Left lung (tissue), 10 donors: ENCODE data around the gene RAB6D. TPM values are rescaled to one million over a fixed set of nuclear protein-coding genes. Genes with fewer than 3 reads are reported as not detected.
A peak's percentile ranks its signal among the peaks of the same experiment; 100 is the strongest.
"Not testable (repeated sequence)": the region's sequence is repeated elsewhere in the genome, so short reads cannot be mapped to it uniquely, and the experiment has no call there.

Experiments
- ATAC-seq: fragments of 200-7000 bp; cut with Tn5 transposase; one replicate; pipeline ENCODE4 v1.9.1; 2020; ENCODE audit warnings: moderate library complexity
- DNase-seq, 4 donors: peaks; one replicate each; pipeline ENCODE4 v3.0.0-alpha.2; 2013 to 2020
- H3K27ac ChIP-seq, 2 donors: fragments of 200-600 bp; sonication (generic) in 1 of 2; one replicate each; pipeline versions ENCODE4 v1.5.0 to v1.8.0; 2020 to 2021
- H3K27me3 ChIP-seq, 2 donors: fragments of 200-600 bp; sonication (generic) in 1 of 2; one replicate each; pipeline versions ENCODE4 v1.5.0 to v1.8.0; 2020 to 2021
- H3K36me3 ChIP-seq, 2 donors: fragments of 200-600 bp; sonication (generic) in 1 of 2; one replicate each; pipeline versions ENCODE4 v1.5.0 to v1.8.0; 2020 to 2021
- H3K4me1 ChIP-seq, 2 donors: fragments of 200-600 bp; one replicate each; pipeline ENCODE4 v1.8.0; 2021
- H3K4me3 ChIP-seq, 2 donors: fragments of 200-600 bp; sonication (generic) in 1 of 2; one replicate each; pipeline versions ENCODE4 v1.5.0 to v1.8.0; 2020 to 2021; ENCODE audit warnings: mild to moderate bottlenecking in 1 of 2
- H3K9me3 ChIP-seq, 2 donors: fragments of 200-600 bp; sonication (generic) in 1 of 2; one replicate each; pipeline versions ENCODE4 v1.5.0 to v1.8.0; 2020 to 2021
- intact Hi-C, 2 donors: fragments of 100-400 bp; cut with DNase I; formaldehyde crosslinking; loops; one replicate each; pipeline versions ENCODE4 v1.11.2 to v1.14.2; 2022
- polyA plus RNA-seq, 6 donors: library from polyadenylated mRNA; unstranded; fragments of 120-200 nt; gene quantifications; one replicate each; pipeline ENCODE4 v1.2.1, GENCODE V29; 2013; ENCODE audit not compliant: insufficient read length in 6 of 6
- total RNA-seq, 2 donors: library from RNA; stranded (reverse); fragmentation: NEBNext Ultra II Directional; extraction: Animal tissue kit (Norgen Biotek cat#: 25700); gene quantifications; one replicate each; pipeline ENCODE4 v1.2.1, GENCODE V29; 2021
- TF ChIP-seq, protein P1 (sequence below), 2 donors: fragments of 200-600 bp; sonication (generic) in 1 of 2; IDR thresholded peaks; one replicate each; pipeline versions ENCODE4 v1.5.0 to v1.8.0; 2021; ENCODE audit warnings: antibody characterized with exemption in 2 of 2
- donor health status: DM: no; HTN: yes; CAD: no.
- donor health status: DM: no; HTN: no; CAD: no.

Gene RAB6D
- total and polyA plus RNA-seq, 8 donors: 1.5 to 2.5 (median 2.1) TPM; not detected in 2

DNA sequence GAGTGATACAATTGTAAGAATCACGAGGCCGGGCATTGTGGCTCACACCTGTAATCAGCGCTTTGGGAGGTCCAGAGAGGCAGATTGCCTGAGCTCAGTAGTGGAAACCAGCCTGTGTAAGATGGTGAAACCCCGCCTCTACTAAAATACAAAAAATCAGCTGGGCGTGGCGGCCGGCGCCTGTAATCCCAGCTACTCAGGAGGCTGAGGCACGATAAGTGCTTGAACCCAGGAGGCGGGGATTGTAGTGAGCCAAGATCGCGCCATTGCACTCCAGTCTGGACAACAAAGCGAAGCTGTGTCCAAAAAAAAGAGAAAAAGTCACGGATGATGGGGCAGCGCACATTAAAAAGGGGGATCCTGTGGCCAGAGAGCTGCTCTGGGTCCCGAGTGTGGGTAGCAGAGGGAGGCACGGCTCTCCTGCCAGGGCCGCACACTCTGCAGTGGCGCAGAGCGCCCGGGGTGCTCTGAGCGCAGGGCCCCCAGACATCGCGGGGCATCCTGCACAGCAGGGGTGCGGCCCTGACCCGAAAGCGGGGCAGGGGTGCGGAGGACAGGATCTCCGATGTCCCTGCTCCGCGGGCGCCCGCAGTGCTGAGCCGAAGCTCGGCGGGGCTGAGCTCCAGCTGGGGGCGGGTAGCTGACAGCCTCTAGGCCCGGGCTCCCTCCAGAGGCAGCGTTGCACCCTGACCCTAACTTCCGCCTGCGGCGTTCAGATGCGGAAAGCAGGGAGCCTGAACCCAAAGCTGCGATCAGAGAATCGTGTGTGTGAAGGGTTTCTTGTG lies 30.4 kb upstream of the RAB6D start:
- Histone ChIP-seq H3K36me3 (no peaks in the 10 kb centered on the region), H3K27ac (no peak overlapping the region), H3K4me1 (no peaks in the 10 kb centered on the region), H3K27me3 (peaks cover 0 to 34% of the 10 kb centered on the region in 2 donors), H3K9me3 (no peaks in the 10 kb centered on the region), H3K4me3 (no peak overlapping the region)
- DNase-seq (peak in 2 of 4 donors; percentile 31 to 72), ATAC-seq (peak; percentile 89)
- intact Hi-C loops: no loop called here
- TF ChIP-seq, protein P1, sequence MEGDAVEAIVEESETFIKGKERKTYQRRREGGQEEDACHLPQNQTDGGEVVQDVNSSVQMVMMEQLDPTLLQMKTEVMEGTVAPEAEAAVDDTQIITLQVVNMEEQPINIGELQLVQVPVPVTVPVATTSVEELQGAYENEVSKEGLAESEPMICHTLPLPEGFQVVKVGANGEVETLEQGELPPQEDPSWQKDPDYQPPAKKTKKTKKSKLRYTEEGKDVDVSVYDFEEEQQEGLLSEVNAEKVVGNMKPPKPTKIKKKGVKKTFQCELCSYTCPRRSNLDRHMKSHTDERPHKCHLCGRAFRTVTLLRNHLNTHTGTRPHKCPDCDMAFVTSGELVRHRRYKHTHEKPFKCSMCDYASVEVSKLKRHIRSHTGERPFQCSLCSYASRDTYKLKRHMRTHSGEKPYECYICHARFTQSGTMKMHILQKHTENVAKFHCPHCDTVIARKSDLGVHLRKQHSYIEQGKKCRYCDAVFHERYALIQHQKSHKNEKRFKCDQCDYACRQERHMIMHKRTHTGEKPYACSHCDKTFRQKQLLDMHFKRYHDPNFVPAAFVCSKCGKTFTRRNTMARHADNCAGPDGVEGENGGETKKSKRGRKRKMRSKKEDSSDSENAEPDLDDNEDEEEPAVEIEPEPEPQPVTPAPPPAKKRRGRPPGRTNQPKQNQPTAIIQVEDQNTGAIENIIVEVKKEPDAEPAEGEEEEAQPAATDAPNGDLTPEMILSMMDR (IDR thresholded peaks at IDR 0.05): no peak

DNA sequence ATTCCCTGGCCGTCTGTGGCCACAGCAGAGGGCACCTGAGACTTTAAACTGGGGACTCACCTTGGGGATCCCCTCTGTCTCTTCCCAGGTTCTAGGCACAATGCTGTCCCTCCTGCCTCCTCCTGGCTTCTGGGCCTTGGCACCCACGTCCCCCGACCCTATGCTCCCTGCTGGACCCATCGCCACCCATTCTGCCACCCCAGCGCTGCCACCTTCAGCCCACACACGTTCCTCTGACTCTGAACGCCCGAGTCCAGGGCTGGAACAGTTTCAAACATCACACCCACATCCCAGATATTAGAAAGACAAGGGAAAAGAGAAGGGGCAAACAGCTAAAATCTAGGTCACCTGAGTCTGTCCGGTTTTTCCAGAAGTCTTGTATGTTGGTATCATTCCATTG lies 28.0 kb upstream of the RAB6D start:
- H3K27ac ChIP-seq, H3K9me3 ChIP-seq, H3K4me3 ChIP-seq, H3K36me3 ChIP-seq, ATAC-seq, intact Hi-C loops, H3K4me1 ChIP-seq: not testable (repeated sequence)
- peak in 1 of 4 donors; percentile 41 for DNase-seq
- peaks cover 0 to 38% of the 10 kb centered on the region in 2 donors for H3K27me3 ChIP-seq

DNA sequence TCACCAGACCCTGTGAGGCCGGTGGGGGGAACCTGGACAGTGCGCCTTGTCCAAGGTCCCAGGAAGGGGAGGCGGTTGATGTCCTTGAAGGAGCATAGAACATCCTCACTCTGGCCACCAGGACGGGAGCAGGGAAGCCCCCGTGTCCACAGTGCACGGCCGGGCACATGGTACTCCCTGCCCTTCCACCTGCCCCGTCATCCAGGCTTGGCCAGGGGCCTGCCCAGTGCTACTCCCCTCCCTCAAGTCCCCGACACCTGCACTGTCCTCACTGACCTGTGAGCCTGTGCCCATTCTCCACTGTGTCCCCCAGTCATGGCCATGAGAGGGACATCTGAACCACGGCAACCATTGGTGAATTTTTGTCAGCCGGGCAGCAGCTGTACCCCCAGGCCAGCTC lies 27.5 kb upstream of the RAB6D start:
- H3K9me3 ChIP-seq, ATAC-seq, H3K4me3 ChIP-seq, intact Hi-C loops, H3K4me1 ChIP-seq, H3K36me3 ChIP-seq, H3K27ac ChIP-seq: not testable (repeated sequence)
- peaks cover 0 to 38% of the 10 kb centered on the region in 2 donors for H3K27me3 ChIP-seq
- DNase-seq: peak in 1 of 4 donors; percentile 41

DNA sequence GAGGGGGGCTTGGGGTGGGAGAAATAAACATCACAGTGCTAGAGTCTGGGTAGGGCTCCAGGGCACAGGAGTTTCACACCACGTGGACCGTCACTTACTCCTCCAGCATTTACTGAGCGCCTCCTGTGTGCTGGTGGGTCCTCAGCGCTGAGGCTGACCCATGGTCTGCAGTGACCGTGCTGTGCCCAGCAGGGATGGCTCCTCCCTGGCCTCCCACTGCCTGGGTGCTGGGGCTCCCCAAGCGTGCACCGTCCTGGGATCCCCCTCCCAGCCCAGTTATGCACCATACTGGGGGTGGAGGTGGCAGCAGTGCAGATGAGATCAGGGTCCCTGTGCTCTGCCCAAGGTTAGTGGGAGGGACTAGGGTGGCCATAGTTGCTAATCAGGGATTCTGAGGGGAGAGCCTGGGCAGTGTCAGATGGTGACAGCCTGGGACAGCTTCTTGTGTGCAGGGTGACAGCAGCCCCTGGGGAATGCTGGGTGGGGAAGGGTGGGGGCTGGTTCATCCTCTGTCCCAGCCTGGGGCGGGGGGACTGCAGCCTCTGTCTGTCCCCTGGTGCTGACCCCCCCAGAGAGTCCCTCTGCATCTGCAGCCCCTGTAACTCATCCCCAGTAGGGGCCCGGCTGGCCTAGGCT lies 26.6 kb upstream of the RAB6D start:
- H3K36me3 ChIP-seq, H3K4me3 ChIP-seq, H3K27ac ChIP-seq, H3K4me1 ChIP-seq, H3K9me3 ChIP-seq, ATAC-seq, intact Hi-C loops: not testable (repeated sequence)
- peaks cover 0 to 34% of the 10 kb centered on the region in 2 donors for H3K27me3 ChIP-seq
- DNase-seq: peak in 1 of 4 donors; percentile 55

DNA sequence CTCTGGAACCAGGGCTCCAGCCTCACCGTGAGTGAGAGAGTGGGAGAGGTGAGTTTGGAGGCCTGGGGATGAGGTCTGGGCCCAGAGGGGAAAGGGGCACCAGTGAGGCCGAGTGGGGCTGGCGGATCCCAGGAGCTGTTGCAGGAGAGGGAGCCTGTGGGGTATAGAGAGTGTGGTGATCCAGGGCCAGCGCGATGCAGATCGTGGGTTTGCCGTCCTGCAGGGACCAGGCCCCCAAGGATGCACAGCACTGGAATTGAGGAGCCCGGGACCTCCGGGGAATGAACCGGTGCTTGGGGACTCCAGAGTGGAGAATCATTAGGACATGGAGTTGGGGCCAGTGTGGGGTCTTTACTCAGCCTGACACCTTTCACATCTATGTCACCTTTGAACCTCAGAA lies 25.7 kb upstream of the RAB6D start:
- Histone ChIP-seq H3K4me1 (no peaks in the 10 kb centered on the region), H3K36me3 (no peaks in the 10 kb centered on the region), H3K27me3 (peaks cover 0 to 24% of the 10 kb centered on the region in 2 donors), H3K27ac (no peak overlapping the region), H3K4me3 (no peak overlapping the region), H3K9me3 (no peaks in the 10 kb centered on the region)
- TF ChIP-seq, protein P1 (IDR thresholded peaks at IDR 0.05): no peak
- ATAC-seq: no peak
- DNase-seq: peak in 1 of 4 donors; percentile 59
- intact Hi-C loops: no loop called here

DNA sequence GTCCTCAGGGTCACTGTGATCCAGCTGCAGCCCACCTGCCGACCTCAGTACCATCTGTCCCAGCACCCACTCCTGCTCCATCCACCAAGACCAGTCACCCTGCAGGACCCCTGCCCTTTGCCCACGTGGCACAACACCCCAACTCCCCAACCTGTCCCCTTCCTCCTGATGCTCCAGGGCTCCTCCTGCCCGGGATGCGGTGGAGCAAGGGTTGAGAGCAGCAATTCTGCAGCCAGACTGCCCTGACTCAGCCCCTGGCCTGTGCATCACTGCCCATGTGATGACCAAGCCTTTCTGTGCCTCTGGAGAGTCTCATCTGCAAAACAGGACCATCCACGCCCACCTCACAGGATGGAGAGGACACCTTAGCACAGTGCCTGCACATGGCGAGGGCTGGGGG lies 24.9 kb upstream of the RAB6D start:
- peak in 1 of 4 donors; percentile 47 for DNase-seq
- H3K36me3 ChIP-seq, intact Hi-C loops, ATAC-seq, H3K4me3 ChIP-seq, H3K27ac ChIP-seq, H3K9me3 ChIP-seq, H3K4me1 ChIP-seq: not testable (repeated sequence)
- peaks cover 0 to 16% of the 10 kb centered on the region in 2 donors for H3K27me3 ChIP-seq

DNA sequence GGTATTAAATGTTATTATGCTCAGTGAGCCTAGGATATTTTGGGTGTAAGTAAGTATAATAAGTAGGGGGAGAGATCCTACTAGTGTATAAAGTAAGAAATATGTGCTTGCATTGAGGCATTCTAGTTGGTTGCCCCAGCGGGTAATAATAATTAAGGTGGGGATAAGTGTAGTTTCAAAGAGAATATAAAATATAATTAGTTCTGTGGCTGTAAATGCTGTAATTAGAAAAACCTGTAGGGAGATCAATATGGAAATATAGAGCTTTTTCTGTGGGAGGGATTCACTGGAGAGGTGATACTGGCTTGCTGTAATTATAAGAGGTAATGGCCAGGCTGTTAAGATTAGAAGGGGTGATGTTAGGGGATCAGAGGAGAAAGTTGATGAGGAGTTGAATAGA lies 9.1 kb upstream of the RAB6D start:
- H3K4me3 ChIP-seq, H3K27ac ChIP-seq, H3K4me1 ChIP-seq, H3K27me3 ChIP-seq, DNase-seq, ATAC-seq, intact Hi-C loops, H3K36me3 ChIP-seq, H3K9me3 ChIP-seq: not testable (repeated sequence)
